Fibroblast of upper back skin (primary cell): ENCODE measurements around the gene OVCA2.
A peak's percentile ranks its signal among the peaks of the same experiment; 100 is the strongest.
"Not testable (repeated sequence)": the region's sequence is repeated elsewhere in the genome, so short reads cannot be mapped to it uniquely, and the experiment has no call there.

Experiments
- DNase-seq: peaks from one replicate; pipeline ENCODE4 v3.0.0-alpha.2; 2013

The OVCA2 gene

GRCh38 chr17:2041561-2042389 is at the start of gene OVCA2:
Gene OVCA2 (plus strand): TSS chr17:2042022. CDS start chr17:2042048, 26 bp downstream.
- peak; percentile 94 for DNase-seq

DNA sequence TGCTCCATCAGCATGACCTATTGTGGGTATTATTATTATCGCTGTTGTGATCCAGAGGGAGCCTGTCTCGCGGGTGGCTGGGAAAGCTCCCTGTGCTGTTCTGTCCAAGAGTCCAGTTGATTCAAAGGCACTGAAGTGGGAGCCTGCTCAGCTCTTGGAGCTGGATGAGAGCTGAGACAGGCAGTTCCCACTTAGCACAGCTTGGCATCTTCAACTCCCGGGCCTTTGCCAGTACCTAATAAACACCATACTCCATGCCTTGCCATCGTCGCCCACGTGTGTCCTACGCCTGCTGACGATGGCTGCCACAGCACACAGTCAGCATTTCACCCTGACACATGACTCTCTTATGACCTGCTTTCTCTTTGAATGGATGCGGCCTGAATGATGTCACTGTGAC is 49.3 kb upstream of the OVCA2 start:
- no peak for DNase-seq

GRCh38 chr17:1994707-1995106 is 47.1 kb upstream of the OVCA2 start:
- DNase-seq: no peak

DNA sequence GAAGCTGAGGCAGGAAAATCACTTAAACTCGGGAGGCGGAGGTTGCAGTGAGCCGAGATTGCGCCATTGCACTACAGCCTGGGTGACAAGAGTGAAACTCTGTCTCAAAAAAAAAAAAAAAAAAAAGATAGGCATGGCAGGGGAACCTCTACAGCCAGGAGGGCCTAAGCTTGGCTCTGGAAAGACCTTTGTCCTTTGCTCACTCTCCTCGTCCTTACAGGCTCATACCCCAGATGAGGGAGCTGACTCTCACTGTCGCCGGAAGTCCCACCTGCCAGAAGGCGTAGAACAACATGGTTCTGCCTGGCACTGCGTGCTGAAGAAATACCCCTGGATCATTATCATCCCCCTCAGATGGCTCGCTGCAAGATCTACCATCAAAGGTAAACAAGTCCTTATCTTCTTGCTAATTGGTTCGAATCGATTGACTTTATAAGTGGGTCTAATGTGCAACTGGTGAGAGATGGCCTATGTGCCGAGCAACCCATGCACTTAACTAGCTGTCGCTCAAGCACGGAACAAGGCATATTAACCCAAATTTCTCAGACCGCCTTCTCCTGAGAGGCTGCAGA is 46.4 kb upstream of the OVCA2 start:
- no peak for DNase-seq

DNA sequence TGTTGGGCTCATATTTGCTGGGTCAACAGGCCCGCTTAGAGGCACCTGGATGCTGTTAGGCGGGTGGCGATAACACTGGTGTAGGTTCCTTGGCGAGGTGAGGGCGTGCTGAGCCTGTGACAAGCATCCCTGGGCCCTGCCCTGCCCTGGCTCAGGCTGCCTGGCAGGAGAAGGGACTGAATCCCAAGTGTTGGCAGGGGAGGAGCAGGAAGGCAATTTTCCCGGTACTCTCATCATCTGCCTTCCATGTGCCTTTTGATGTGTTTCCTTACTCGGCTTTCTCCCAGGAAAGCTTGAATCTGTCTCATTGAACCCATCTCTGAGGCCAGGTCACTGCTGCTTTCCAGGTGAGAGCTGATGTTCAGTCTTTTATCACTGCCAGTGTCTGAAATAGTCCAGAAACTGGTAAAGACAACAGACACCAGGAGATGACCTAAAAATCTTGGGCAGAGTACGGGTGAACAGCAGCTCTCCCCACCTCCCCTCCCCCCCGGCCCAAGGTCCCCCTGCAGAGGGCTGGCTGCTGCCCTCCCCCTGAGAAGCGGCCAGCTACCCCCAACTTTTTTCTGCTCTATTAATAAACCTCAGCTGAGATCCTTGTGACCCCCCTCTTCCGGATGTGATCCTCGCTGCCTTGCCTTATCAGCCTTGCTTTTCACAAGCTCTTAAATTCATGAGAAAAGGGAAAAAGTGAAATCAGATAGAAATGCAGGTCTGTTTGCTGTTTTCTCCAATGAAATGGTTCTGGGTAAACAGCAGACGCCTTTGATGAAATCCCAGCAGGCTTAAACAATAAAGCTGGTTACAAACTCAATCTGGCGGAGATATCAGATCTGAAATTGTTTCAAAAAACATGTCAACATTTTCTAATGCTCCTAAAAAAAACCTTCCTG is 45.7 kb upstream of the OVCA2 start:
- DNase-seq: no peak

- DNase-seq: no peak
Measured at GRCh38 chr17:1996800-1997288, 45.0 kb upstream of the OVCA2 start.

- DNase-seq: no peak
Measured at GRCh38 chr17:1997289-1997926, 44.4 kb upstream of the OVCA2 start.

DNA sequence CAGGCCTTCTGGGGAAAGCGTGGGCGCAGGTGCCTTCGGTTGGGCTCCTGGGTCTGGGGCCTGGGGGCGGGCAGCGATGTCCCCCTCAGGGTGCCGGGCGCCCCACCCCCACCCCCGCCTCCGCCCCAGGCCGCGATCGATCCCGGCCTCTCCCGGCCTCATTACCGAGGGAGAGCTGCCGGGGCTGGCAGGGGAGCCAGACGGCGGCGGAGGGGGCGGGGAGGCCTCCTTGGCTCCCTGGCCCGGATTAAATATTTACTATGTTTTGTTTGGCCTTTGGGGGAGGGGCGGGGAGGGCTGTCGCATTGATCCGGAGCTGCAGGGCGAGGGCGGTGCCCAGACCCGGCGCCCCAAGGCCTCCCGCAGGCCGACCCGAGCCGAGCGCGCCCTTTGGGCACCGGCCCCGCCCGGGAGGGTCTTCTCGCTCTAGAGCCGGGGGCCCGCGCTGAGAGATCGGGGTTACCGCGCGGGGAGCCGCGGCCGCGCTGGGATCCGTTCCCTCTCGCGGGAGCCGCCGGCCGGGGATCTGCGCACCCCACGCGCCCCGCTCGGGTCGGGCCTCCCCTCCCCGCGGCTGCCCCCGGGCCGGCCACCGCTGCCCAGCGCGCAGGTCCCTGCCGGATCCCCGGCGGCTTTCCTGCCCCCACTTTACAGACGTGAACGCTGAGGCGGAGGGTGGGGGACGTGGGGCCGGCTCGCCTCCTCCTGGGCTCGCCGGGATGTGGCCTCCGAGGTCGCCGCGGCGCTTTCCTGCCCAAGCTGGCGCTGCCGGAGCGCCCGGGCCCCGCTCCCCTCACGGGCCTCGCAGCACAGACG is 43.7 kb upstream of the OVCA2 start:
- no peak for DNase-seq

DNA sequence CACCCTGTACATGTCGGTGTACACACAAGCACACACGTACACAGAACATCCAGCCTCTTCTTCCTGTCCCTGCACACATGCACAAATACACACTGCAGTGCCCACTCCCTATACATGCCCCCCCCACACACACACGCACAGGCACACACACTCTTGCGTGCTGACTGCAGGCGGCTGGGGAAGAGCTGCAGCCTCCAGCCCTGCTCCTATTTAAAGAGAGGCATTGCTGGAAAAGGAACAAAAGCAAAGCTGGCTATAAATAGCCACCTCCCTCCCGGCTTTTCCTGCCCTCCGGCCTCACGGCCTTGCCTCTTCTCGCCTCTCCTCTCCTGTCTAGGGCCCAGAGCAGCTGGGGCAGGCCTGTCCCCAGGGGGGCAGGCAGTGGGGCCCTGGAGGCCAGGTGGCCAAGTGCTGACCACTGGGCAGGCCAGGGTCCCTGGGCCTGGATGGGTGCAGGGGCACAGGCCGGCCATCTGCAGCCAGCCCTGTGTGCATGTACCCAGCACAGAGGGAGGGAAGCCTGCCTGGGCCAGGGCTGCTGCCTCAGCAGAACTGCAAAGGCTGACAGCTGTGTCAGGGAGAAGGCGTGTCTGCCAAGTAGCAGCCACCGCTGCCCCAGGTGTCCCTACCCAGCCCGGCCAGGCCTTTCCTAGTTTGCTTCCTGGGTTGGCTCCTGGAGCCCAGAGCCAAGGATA is 42.1 kb upstream of the OVCA2 start:
- peak; percentile 26 for DNase-seq

DNA sequence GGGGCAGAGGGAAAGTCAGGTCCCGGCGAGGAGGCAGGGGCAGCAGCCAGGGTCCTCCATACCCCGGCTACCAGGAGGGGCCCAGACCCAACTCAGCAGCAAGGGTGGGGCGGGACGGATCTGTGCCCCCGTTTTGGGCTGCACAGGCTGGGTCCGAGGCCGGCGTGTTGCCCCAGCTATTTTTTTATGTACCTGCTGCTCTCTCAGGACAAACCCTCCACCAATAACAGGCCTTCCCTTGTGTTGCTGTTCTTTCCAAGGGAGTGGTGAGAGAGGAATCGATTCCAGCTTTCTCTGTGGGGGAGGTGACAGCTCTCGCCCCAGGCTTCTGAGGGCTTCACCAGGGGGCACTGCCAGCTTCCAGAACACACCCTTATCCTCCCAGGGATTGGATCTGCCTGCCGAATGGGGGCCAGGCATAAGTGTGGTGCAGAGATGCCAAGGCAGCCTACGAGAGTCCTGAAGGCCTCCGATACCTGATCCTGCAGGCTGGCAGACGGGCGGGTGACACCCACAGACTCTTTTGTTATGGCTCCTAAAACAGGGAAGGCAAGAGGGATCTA is 39.0 kb upstream of the OVCA2 start:
- DNase-seq: no peak

- no peak for DNase-seq
Measured at GRCh38 chr17:2003525-2003924, 38.3 kb upstream of the OVCA2 start.

GRCh38 chr17:2004435-2004952 is 37.3 kb upstream of the OVCA2 start:
- DNase-seq: no peak

- no peak for DNase-seq
Measured at GRCh38 chr17:2008332-2009126, 33.3 kb upstream of the OVCA2 start.

DNA sequence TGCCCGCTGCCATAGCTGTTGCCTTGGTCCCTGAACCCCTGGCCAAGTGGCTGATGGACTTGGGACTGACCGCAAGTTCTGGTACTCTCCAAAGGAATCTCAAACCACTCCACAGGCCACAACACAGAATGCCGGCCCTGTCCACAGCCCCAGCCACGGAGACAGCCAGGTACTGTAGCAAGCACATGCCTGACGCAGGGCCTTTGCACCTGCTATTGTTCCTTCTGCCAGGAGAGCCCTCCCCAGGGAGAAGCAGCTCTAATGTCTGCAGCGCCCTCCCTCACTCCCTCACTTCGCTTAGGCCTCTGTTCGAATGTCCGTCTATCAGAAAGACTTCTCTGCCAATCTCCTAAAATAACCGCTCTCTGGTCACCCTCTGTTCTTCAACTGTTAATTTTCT is 32.1 kb upstream of the OVCA2 start:
- DNase-seq: no peak

DNA sequence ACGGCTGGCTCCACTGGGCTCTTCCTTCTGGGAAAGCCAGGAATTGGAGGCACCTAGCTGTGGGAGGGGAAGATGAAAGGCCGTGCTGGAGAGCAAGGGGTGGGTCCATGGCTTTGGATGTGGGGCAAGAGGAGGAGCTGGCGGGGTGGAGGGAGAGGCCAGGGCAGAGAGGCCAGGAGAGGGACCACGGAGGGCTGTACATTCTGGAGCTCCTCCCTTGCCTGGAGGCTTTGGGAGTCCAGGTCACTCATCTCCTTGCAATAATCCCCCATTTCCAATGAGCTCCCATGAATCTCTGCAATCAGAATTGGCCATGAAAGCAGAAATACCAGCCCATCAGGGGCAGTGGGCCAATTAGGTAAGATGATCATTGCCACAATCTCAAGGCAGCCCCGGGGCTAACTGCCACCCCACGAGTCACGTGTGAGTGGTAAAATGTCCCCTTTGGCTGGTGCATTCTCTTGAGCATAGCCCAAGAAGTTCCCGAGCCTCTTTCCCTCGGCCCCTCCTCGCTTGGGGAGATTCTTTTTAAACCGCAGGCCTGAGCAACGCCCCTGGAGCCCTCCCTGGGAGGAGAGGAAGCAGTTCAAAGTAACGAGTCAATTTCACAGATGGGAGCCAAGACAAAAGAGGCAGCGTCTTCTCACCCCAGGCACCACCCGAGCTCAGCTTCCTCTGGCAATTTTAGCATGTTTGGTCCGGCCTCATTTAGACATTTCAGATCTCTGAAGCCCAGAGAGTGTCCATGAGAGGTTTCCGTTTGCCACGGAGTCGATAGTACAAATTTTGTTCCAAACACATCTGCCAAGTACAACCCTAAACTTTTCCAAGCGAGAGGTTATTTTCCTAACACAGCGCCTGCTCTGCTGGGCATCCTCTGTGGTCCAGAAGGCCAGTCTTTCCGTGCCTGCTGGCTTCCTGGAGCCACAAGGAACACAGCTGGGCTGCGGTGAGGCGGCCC is 30.1 kb upstream of the OVCA2 start:
- peak; percentile 71 for DNase-seq

GRCh38 chr17:2012499-2012898 is 29.3 kb upstream of the OVCA2 start:
- DNase-seq: no peak

- DNase-seq: not testable (repeated sequence)
Measured at GRCh38 chr17:2013220-2013993, 28.4 kb upstream of the OVCA2 start.

GRCh38 chr17:2013994-2014317 is 27.9 kb upstream of the OVCA2 start:
- no peak for DNase-seq
